ENCODE results near the gene SEPTIN1.
A peak's percentile ranks its signal among the peaks of the same experiment; 100 is the strongest.
"Not testable (repeated sequence)": the region's sequence is repeated elsewhere in the genome, so short reads cannot be mapped to it uniquely, and the experiment has no call there.

SEPTIN1 gene

GRCh38 chr16:30401768-30402425 is 19.5 kb upstream of the SEPTIN1 start:
- no peak for DNase-seq

DNA sequence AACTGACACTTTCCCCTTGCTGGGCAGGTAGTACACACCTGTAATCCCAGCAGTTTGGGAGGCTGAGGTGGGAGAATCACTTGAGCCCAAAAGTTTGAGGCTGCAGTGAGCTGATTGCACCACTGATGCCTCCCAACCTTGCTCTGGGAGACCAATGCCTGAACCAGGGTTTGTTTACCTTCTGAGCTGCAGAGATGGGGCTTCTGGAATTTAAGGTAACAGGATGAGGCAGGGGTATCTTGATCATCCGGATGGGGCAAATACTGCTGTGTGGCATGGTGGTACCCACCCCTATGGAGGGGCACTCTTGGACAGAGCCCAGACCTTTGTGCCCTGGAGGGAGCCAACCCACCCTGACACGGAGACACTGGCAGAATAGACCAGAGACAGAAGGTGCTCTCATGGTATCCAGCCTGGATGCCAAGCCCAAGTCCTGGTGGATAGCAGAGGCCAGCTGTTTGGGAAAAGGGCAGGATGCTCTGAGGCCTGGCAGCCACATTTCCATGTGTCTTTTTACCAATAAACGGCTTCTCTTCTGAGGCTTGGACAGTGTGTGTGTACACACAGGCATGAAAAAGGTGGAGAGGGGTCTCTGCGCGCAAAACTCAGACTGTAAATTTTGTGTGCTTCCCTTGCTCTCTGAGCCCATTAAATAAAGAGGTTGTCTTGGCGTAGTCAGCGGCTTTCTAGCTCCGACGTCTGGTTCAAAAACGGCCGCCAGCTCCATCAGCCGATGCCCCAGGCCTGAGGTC is 17.2 kb upstream of the SEPTIN1 start:
- DNase-seq: no peak

DNA sequence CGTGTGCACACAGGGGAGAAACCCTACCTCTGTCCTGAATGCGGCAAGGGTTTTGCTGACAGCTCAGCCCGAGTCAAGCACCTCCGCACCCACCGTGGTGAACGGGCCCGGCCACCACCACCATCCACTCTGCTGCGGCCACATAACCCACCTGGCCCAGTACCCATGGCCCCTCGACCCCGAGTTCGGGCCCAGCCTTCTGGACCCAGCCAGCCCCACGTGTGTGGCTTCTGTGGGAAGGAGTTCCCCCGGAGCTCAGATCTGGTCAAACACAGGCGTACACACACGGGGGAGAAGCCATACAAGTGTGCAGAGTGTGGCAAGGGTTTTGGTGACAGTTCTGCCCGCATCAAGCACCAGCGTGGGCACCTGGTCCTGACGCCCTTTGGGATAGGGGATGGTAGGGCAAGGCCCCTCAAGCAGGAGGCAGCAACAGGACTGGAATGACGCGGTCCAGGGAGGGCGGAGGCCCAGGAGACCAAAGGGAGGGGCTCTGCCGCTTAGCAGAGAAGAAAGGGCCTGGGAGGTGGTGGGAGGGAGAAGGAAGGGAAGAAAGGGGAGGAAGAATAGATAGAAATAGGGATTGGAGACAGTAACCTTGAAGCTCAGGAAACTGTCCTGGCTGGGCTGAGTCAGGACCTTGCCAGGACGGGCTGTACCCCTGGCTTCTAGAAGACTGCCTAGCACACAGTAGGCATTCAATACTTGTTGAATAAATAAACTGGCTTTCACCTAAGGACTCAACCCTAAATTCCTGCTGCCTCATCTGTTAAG is 16.5 kb upstream of the SEPTIN1 start:
- peak; percentile 77 for DNase-seq

DNA sequence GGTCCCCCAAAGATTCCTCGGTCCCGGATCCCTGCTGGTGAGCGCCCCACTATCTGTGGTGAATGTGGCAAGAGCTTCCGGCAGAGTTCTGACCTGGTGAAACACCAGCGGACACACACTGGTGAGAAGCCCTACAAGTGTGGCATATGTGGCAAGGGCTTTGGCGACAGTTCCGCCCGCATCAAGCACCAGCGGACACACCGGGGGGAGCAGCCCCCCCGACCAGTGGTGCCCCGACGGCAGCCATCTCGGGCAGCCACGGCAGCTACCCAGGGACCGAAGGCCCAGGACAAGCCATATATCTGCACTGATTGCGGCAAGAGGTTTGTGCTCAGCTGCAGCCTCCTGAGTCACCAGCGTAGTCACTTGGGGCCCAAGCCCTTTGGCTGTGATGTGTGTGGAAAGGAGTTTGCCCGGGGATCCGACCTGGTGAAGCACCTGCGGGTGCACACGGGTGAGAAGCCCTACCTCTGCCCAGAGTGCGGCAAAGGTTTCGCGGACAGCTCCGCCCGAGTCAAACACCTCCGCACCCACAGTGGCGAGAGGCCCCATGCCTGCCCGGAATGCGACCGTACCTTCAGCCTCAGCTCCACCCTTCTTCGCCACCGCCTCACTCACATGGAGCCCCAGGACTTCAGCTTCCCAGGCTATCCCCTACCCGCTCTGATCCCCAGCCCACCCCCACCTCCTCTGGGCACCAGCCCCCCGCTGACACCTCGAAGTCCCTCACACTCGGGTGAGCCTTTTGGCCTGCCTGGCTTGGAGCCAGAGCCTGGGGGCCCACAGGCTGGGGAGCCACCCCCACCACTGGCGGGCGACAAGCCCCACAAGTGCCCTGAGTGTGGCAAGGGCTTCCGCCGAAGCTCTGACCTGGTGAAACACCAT is 15.7 kb upstream of the SEPTIN1 start:
- no peak for DNase-seq

GRCh38 chr16:30397056-30397455 is 14.7 kb upstream of the SEPTIN1 start:
- no peak for DNase-seq

DNA sequence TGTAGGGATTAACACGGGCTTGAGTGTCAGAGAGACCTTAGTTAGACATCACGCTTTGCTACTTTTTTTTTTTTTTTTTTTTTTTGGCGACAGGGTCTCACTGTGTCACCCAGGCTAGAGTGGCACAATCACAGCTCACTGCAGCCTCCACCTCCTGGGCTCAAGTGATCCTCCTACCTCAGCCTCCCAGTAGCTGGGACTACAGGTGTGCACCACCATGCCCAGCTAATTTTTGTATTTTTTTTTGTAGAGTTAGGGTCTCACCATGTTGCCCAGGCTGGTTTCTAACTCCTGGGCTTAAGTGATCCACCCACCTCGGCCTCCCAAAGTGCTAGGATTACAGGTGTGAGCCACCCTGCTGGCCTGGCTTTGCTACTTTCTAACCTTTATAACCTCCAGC is 14.3 kb upstream of the SEPTIN1 start:
- DNase-seq: not testable (repeated sequence)

- DNase-seq: no peak
Observed at GRCh38 chr16:30395992-30396585, 13.7 kb upstream of the SEPTIN1 start.

GRCh38 chr16:30395155-30395991 is 13.0 kb upstream of the SEPTIN1 start, which contains the start of gene ZNF48:
Gene ZNF48 (plus strand): TSS chr16:30395420. CDS start chr16:30395795, 375 bp downstream.
- DNase-seq: peak; percentile 91

GRCh38 chr16:30394592-30395154 is 12.3 kb upstream of the SEPTIN1 start:
- DNase-seq: no peak

DNA sequence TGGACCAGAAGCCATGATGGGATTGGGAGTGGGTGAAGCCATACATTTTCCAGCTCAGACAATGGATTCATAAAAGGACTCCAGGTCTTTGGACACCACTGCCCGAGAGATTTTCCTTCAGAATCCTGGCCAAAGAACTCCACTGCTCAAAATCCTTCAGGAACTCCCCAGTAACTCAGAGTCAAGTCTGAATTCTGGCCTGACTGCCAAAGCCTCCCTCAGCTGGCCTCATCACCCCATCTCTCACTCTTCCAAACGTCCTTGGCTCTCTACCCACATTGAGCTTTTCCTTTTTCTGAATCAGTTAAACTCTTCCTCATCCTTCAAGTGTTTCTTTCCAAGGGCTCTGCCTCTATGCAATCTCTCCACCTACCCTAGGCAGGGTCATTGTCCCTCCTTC is 1.2 kb upstream of the SEPTIN1 start:
- DNase-seq: no peak

GRCh38 chr16:30381291-30382041 is 895 bp downstream of the SEPTIN1 start:
- no peak for DNase-seq

DNA sequence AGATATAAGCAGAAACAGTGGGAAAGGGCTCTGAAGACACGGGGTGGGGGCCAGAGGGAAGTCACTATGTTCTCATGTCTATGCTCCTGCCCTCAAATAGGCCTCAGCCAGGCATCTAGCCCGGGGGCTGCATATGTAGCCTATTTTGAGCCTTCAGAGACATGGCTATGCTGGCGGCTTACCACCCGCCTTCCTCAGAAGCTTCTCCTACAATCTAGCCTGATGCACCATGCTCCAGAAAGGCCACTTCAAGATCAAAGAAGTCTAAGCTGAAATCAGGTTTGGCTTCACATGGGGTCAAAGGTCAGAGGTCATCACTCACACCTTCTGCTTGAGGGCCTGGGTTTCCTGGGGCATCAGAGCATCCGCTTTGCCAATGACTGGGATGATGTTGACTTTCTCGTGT is 1.6 kb downstream of the SEPTIN1 start:
- no peak for DNase-seq

- no peak for DNase-seq
Observed at GRCh38 chr16:30380072-30380802, 2.1 kb downstream of the SEPTIN1 start.

GRCh38 chr16:30379158-30379783 is 3.1 kb downstream of the SEPTIN1 start:
- DNase-seq: no peak

DNA sequence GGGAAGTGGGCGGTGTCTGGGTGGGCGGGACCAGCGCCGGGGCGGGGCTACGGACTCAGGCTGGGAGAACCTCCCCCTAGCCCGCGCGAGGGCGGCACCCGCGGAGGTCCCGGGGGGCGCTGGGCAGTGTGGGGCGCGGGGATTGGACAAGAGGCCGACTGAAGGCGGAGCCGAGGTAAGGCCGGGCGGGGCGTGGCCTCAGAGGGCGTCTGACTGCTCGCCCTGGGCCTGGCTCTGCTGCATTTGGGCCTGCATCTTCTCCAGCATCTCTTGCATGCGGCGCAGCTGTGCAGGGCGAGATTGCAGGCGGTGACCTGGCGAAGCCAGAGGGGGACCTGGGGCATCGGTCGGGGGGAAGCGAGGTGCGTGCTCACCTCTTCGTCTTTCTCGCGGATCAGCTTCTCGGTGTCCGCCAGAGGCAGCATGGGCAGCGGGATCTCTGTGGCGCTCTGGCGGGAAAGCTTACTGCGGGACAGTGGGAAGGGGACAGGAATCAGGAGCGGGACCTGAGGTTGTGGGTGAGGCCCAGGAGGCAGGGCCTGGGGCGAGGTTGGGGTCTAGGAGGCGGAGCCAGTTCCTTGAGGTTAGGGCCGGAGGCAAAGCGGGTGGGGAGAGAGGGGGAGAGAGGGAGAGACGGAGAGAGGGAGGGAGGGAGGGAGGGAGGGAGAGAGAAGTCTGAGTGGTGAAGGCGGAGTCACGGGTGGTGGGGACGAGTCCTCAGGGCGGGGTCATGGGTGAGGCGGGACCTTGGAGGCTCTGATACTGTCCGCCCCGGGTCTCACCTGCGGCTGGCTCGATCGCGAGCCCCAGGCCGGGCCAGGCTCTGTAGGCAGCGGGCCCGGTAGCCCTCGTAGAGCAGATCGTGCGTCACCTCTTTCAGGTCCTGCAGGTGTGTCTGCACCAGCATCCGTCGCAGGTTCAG is 3.9 kb downstream of the SEPTIN1 start:
- DNase-seq: peak; percentile 100

DNA sequence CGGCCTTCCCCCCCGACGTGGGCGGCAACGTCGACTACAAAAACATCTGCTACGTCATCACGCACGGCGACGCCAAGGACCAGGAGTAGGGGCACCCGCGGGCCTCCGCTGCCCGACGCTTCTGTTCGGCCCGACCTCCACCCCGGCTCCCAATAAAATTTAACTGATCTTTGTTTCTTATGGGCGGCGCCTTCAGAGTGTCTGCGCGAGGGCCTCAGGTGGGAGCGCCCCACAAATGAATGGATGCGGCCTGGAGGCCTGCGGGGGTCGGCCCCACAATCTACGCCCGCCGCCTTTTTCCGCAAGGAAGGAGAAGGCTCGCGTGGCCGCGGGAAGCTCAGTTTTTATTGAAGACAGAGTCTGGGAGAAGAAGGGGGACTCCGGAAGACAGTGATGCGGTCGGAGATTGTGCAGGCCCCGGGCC is 4.5 kb downstream of the SEPTIN1 start:
- peak; percentile 94 for DNase-seq

DNA sequence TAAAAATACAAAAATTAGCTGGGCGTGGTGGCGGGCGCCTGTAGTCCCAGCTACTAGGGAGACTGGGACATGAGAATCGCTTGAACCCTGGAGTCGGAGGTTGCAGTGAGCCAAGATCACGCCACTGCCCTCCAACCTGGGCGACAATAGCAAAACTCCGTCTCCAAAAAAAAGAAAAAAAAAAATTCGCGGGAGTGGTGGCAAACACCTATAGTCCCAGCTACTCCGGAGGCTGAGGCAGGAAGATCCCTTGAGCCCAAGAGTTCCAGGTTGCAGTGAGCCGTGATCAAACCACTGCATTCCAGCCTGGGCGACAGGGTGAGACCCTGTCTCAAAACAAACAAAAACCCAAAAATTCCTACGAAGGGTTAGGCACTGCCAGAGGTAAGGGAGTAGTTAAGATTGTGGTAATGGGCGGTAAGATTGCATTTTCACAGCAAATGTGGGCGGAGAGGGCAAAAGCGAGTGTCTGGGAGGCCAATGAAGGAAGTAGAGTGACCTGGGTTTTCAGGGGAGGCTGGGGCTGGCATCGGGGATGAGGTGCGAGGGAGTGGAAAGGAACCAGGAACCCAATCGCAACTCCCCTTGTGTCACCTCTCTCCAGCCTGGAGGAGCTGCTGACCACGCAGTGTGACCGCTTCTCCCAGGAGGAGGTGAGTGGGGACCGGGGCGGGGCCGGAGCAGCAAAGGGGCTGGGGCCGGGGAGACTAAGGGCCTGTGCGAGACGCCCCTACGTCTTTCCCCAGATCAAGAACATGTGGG is 5.1 kb downstream of the SEPTIN1 start:
- no peak for DNase-seq

Data from islet precursor cell (in vitro differentiated cells).